Stimulated activated naive CD8-positive, alpha-beta T cell treated with anti-CD3 and anti-CD28 coated beads, Interleukin-15, Interleukin-2, amounts not matched to agents 100 U/mL and 50 U/mL, for 24 hours (primary cell): ENCODE measurements around the gene GAD1.

Experiments
- ATAC-seq: fragments of 150-1000 bp; cut with Tn5 transposase; one replicate; pipeline ENCODE4 v1.10.0; 2021
- DNase-seq: peaks from one replicate; pipeline ENCODE4 v3.0.0; 2021

Gene GAD1

DNA sequence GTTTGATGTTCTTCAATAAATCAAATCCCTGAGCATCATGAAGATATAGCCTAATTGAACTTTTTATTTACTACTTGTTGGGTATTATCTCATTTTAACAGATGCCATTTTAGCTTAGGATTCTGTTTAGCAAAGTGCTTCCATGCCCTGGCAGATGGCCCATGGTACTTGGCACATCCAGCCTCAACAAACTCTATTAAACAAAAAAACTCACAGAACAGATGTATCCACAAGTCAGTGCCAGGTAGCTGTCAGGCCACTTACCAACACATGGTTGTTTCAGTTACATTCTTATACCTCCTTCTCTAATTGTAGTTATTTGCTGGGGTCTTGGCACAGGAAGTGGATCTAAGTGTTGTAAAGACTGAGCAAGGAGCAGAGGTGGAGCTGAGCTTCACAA lies 29.6 kb downstream of the GAD1 start:
- ATAC-seq: no peak
- DNase-seq: no peak

DNA sequence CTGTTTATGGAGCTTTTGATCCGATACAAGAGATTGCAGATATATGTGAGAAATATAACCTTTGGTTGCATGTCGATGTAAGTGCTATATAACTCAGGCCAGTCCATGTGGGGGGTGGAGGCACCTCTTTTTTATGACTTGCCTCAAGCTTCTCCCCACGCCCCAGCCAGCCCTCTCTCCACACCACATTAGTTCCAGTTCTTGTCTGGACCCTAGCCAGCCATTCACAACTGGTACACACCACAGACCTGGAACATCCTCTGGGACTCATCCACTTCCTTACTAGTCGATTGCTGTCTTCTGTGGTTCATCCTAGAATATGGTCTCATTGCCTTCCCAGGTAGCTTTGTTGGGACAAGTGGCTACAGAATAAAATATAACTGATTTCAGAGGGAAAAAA lies 31.0 kb downstream of the GAD1 start:
- ATAC-seq (no peak), DNase-seq (no peak)

- ATAC-seq (no peak), DNase-seq (no peak)
Observed at GRCh38 chr2:170848587-170848986, 31.9 kb downstream of the GAD1 start.

- ATAC-seq: peak; percentile 32
Observed at GRCh38 chr2:170850251-170850650, 33.6 kb downstream of the GAD1 start.

GRCh38 chr2:170851635-170852034 lies 34.9 kb downstream of the GAD1 start:
- ATAC-seq: no peak

More at GRCh38 chr2:170850251-170850650, 33.6 kb downstream of the GAD1 start:
- DNase-seq: no peak

DNA sequence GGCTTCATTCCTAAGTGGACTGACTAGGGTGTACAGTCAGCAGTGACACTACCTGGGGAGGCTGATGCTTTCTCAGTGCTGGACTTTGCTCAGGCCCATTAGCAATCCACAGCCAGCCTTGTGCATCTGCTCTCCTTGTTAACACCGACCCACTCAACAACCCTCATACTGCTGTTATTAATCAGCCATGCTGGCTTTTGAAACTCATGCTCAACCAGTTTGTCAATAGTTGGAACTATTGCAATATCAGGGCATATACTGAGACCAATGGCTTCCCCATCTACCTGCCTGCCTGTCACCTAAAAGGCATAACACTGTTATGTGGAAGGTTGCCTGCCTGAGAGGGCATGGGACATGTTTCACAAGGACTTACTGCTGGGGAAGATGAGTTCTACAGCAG lies 39.4 kb downstream of the GAD1 start:
- DNase-seq (no peak), ATAC-seq (no peak)

More at GRCh38 chr2:170851635-170852034, 34.9 kb downstream of the GAD1 start:
- no peak for DNase-seq

- no peak for ATAC-seq
- no peak for DNase-seq
Observed at GRCh38 chr2:170862286-170862902, 45.7 kb downstream of the GAD1 start.

GRCh38 chr2:170863087-170863486 lies 46.4 kb downstream of the GAD1 start:
- no peak for ATAC-seq
- DNase-seq: no peak

DNA sequence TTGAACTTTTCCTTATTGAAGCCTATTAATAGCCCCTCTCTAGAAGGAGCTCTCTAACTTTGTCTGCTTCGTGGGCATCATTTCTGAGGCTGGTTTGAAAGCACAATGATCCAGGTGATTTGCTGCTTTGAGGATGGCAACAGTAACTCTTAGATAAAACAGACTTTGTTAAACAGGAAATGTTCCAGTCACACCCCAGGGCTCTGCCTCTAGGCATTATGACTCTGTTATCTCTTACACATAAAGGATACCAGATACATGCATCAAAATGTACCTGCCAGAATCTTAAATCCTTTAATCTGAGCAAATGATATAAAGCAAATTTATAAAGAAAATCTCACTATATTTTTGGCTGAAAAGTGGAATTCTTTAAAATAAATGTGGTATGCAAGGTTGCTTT lies 52.3 kb downstream of the GAD1 start:
- ATAC-seq (no peak), DNase-seq (no peak)

GRCh38 chr2:170869461-170869860 lies 52.8 kb downstream of the GAD1 start:
- DNase-seq (no peak), ATAC-seq (no peak)

GRCh38 chr2:170873035-170873692 lies 56.5 kb downstream of the GAD1 start:
- peak; percentile 84 for DNase-seq
- ATAC-seq: peak; percentile 91

- no peak for ATAC-seq
- no peak for DNase-seq
Observed at GRCh38 chr2:170878066-170878465, 61.4 kb downstream of the GAD1 start.

DNA sequence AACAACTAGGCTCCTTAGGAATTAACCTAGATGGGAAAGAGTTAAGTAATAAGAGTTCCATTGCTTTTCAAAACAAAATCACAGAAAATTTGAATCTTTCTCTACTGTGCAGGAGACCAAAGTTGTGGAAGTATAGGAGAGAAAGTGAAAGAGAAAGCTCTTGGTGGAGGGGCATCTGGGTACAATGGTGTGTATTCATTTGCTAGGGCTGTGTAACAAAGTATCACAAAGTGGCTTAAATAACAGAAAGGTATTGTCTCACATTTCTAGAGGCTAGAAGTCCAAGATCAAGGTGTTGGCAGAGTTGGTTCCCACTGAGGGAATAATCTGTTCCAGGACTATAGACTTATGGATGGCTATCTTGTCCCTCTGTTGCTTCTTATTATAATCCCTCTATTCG lies 61.8 kb downstream of the GAD1 start:
- ATAC-seq (peak; percentile 49), DNase-seq (no peak)

DNA sequence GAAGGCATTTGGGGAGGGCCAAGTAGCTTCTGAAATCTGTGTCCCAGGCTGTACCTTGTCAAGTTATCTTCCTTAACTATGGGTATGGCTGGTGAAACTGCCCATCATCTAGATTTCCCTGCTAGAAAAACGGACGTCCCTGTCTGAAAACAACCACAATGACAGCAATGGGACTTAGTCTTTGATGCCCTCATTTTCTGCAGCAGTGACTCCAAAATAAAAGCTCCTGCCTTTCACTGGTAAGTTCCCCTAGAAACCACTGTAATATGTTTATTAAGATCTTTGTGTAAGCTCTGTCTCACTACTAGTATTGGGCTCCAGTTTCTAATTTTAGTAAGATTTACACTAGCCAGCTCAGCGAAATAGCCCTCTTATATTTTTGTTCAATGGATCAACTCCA lies 65.2 kb downstream of the GAD1 start:
- no peak for DNase-seq
- ATAC-seq: no peak

DNA sequence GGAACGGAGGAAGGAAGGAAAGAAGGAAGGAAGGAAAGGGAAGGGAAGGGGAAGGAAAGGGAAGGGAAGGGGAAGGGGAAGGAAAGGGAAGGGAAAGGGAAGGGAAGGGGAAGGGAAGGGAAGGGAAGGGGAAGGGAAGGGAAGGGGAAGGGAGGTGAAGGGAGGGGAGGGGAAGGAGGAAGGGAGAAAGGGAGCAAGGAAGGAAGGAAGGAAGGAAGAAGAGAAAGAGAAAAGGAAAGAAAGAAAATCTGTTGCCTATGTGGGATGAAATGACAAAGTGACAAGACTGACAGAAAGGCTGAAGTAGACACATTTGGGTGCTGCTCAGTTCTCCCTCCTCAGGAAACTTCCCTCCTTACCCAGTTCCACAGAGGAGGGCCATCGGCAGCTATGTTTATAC lies 66.1 kb downstream of the GAD1 start:
- no peak for DNase-seq
- ATAC-seq: no peak

GRCh38 chr2:170883683-170884082 lies 67.0 kb downstream of the GAD1 start:
- no peak for DNase-seq
- ATAC-seq: no peak

GRCh38 chr2:170885130-170885791 lies 68.6 kb downstream of the GAD1 start:
- ATAC-seq: no peak
- DNase-seq: no peak

DNA sequence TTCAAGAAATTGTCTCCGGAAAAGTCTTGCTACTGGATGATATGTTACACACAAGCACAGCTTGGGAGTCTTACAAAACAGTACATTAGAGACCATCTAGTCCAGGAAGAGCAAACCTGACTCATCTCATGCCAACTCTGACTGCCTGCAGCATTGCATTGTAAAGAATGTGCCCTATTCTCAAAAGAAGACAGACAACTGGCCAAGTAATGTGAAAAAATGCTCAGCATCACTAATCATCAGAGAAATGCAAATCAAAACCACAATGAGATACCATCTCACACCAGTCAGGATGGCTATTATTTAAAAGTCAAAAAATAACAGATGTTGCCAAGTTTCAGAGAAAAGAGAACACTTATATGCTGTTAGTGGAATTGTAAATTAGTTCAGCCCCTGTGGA lies 69.7 kb downstream of the GAD1 start:
- DNase-seq: no peak
- ATAC-seq: no peak

DNA sequence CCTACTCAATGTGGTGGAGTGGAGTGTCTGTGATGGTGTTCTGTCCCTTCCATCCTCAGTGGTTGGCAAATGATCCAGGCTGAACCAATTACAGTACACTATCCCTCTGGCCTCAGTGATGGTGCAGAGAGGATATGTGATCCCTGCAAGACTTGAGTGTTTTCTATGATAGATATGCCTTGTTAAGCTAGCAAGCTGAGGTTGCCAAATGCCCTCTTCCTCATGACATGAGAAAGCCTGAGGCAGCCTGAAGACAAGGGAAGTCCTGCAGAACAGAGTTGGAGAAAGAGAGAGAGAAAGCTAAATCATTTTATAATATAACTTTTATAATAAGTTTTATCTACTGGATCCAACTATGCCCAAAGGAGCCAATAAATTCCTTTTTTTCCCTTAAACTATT lies 70.8 kb downstream of the GAD1 start:
- ATAC-seq (no peak), DNase-seq (no peak)

DNA sequence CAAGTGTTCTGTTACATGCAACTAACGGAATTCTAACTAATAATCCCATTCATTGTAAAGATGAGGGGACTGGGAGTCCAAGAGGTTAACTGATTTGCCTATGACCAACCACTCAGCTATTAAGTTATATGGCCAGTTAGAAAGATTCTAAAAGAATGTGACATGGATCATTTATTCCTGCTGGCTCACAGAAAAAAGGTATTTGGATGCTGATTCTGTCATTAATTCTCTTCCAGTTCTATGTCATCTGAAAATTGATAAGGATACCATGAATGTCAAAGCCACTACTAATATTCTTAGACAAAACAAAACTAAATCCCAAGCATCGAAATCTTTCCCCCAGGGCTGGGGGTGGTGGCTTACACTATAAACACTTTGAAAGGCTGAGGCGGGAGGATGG lies 71.2 kb downstream of the GAD1 start:
- ATAC-seq: no peak
- DNase-seq: no peak

- ATAC-seq (no peak), DNase-seq (no peak)
Observed at GRCh38 chr2:170891893-170892292, 75.2 kb downstream of the GAD1 start.

- no peak for DNase-seq
- ATAC-seq: no peak
Observed at GRCh38 chr2:170892391-170892951, 75.8 kb downstream of the GAD1 start.

DNA sequence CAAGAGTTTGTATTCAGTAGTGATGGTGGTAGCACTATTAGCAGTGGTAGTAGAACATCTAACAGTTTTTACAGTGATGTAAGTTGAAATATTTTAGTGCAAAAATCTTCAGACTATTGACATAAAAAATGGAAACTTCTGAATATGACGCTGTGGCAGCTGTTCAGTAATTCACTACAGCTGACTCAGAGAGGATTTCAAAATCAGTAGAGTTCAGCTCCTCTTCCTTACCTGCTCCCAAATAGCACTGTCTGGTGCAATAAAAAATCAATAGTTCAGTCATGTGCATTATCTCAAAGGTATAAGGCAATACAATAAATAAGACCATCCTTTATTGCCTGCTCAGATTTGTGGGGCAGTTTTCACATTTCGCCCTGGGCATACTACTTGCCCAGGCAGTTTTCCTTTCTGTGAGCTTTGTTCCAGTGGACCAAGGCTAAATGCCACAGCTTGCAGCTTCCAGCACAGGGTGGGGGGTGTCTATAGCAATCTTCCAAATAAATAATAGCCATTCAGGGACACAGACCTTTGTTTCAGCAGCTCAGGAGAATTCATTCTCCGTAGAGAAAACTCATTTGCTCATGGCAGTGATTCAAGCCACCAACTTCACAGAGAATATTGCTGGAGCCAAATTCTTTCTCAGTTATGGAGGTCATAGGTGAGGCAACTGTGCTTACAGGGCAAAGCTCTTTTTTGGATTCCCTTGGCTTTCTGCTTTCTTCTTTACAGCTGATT lies 78.5 kb downstream of the GAD1 start:
- ATAC-seq: no peak
- no peak for DNase-seq
